ENCODE measurements around the gene HDX. TPM values are rescaled to one million over a fixed set of nuclear protein-coding genes. Genes with fewer than 3 reads are reported as not detected.

Gene HDX
- total RNA-seq, 5 donors from 2014 or later (not counting 1 experiment from before 2014, with no cell fraction given): 0.18 to 2.2 (median 1.2) TPM

GRCh38 chrX:84477114-84477513 is 25.1 kb downstream of the HDX start:
- H3K36me3 Mint-ChIP-seq: no peaks in the 10 kb centered on the region
- no peak overlapping the region for H3K27ac Mint-ChIP-seq
- H3K27ac ChIP-seq (ENCODE audit: low read length): no peak overlapping the region
- no peaks in the 10 kb centered on the region for H3K9me3 ChIP-seq
- no peaks in the 10 kb centered on the region for H3K4me1 Mint-ChIP-seq
- H3K9me3 Mint-ChIP-seq: peaks cover 0 to 3% (median 2%) of the 10 kb centered on the region in 3 donors
- ChIA-PET POLR2A (interaction anchor here in 1 of 2 donors (0.7 kb wide), 1 partner anchor 55 kb away, joined by 9 read pairs; no protein-coding TSS in a partner anchor), CTCF (no interaction called here)
- H3K27me3 Mint-ChIP-seq: peaks cover 0 to 3% of the 10 kb centered on the region in 2 donors
- H3K36me3 ChIP-seq (ENCODE audit: control insufficient read depth in 2 of 2, extremely low read depth in 1 of 2, insufficient read depth in 1 of 2, low read length in 1 of 2): no peaks in the 10 kb centered on the region
- H3K4me1 ChIP-seq (ENCODE audit: control insufficient read depth in 1 of 2, extremely low read depth in 1 of 2, insufficient read depth in 2 of 2, low read length in 2 of 2): no peaks in the 10 kb centered on the region
- H3K4me3 Mint-ChIP-seq: no peak overlapping the region
- H3K27me3 ChIP-seq (replicated peaks in 1 of 2; ENCODE audit: control insufficient read depth in 2 of 2, extremely low read depth in 1 of 2, insufficient read depth in 2 of 2, low read length in 1 of 2): no peaks in the 10 kb centered on the region
- no peak for DNase-seq
- ATAC-seq (replicated peaks in 1 of 4): no peak
- no peak overlapping the region for H3K4me3 ChIP-seq (ENCODE audit: control insufficient read depth in 1 of 2, extremely low read depth in 1 of 2, low read length in 1 of 2)

- CTCF ChIA-PET: no interaction called here
- no peaks in the 10 kb centered on the region for H3K9me3 Mint-ChIP-seq
- H3K4me1 Mint-ChIP-seq: no peaks in the 10 kb centered on the region
- Histone ChIP-seq H3K36me3 (ENCODE audit: control insufficient read depth in 2 of 2, extremely low read depth in 1 of 2, insufficient read depth in 1 of 2, low read length in 1 of 2) (no peaks in the 10 kb centered on the region), H3K4me1 (ENCODE audit: control insufficient read depth in 1 of 2, extremely low read depth in 1 of 2, insufficient read depth in 2 of 2, low read length in 2 of 2) (no peaks in the 10 kb centered on the region), H3K27me3 (replicated peaks in 1 of 2; ENCODE audit: control insufficient read depth in 2 of 2, extremely low read depth in 1 of 2, insufficient read depth in 2 of 2, low read length in 1 of 2) (no peaks in the 10 kb centered on the region), H3K27ac (ENCODE audit: low read length) (no peak overlapping the region), H3K9me3 (no peaks in the 10 kb centered on the region), H3K4me3 (ENCODE audit: control insufficient read depth in 1 of 2, extremely low read depth in 1 of 2, low read length in 1 of 2) (no peak overlapping the region)
- H3K27ac Mint-ChIP-seq: no peak overlapping the region
- H3K27me3 Mint-ChIP-seq: peaks cover 0 to 3% of the 10 kb centered on the region in 2 donors
- no CpG with 5 or more reads among the region's 2 CpGs for WGBS (ENCODE audit: insufficient coverage)
- H3K36me3 Mint-ChIP-seq: no peaks in the 10 kb centered on the region
- DNase-seq (no peak), ATAC-seq (replicated peaks in 1 of 4) (no peak)
- POLR2A ChIA-PET: no interaction called here
- no peak overlapping the region for H3K4me3 Mint-ChIP-seq
Measured at GRCh38 chrX:84475596-84475995, 26.7 kb downstream of the HDX start.

- H3K27me3 Mint-ChIP-seq: peaks cover 0 to 3% of the 10 kb centered on the region in 2 donors
- Histone ChIP-seq H3K36me3 (ENCODE audit: control insufficient read depth in 2 of 2, extremely low read depth in 1 of 2, insufficient read depth in 1 of 2, low read length in 1 of 2) (no peaks in the 10 kb centered on the region), H3K4me1 (ENCODE audit: control insufficient read depth in 1 of 2, extremely low read depth in 1 of 2, insufficient read depth in 2 of 2, low read length in 2 of 2) (no peaks in the 10 kb centered on the region), H3K27ac (ENCODE audit: low read length) (no peak overlapping the region), H3K9me3 (no peaks in the 10 kb centered on the region), H3K4me3 (ENCODE audit: control insufficient read depth in 1 of 2, extremely low read depth in 1 of 2, low read length in 1 of 2) (no peak overlapping the region), H3K27me3 (replicated peaks in 1 of 2; ENCODE audit: control insufficient read depth in 2 of 2, extremely low read depth in 1 of 2, insufficient read depth in 2 of 2, low read length in 1 of 2) (no peaks in the 10 kb centered on the region)
- no peak overlapping the region for H3K4me3 Mint-ChIP-seq
- H3K4me1 Mint-ChIP-seq: no peaks in the 10 kb centered on the region
- no peaks in the 10 kb centered on the region for H3K9me3 Mint-ChIP-seq
- no peak for DNase-seq
- no peaks in the 10 kb centered on the region for H3K36me3 Mint-ChIP-seq
- POLR2A ChIA-PET: no interaction called here
- CTCF ChIA-PET: no interaction called here
- no peak for ATAC-seq (replicated peaks in 1 of 4)
- no peak overlapping the region for H3K27ac Mint-ChIP-seq
- no CpG with 5 or more reads among the region's 2 CpGs for WGBS (ENCODE audit: insufficient coverage)
Measured at GRCh38 chrX:84475101-84475500, 27.2 kb downstream of the HDX start.

- Mint-ChIP-seq H3K27ac (no peak overlapping the region), H3K36me3 (peaks cover 5% of the 10 kb centered on the region), H3K4me3 (no peak overlapping the region), H3K9me3 (peaks cover 0 to 3% (median 0%) of the 10 kb centered on the region in 3 donors), H3K27me3 (peaks cover 0 to 3% of the 10 kb centered on the region in 2 donors), H3K4me1 (no peaks in the 10 kb centered on the region)
- H3K9me3 ChIP-seq: no peaks in the 10 kb centered on the region
- DNase-seq: no peak
- CTCF ChIA-PET: no interaction called here
- no peaks in the 10 kb centered on the region for H3K27me3 ChIP-seq (replicated peaks in 1 of 2; ENCODE audit: control insufficient read depth in 2 of 2, extremely low read depth in 1 of 2, insufficient read depth in 2 of 2, low read length in 1 of 2)
- no peak overlapping the region for H3K27ac ChIP-seq (ENCODE audit: low read length)
- no peak for ATAC-seq (replicated peaks in 1 of 4)
- no peaks in the 10 kb centered on the region for H3K4me1 ChIP-seq (ENCODE audit: control insufficient read depth in 1 of 2, extremely low read depth in 1 of 2, insufficient read depth in 2 of 2, low read length in 2 of 2)
- no CpG with 5 or more reads among the region's 3 CpGs for WGBS (ENCODE audit: insufficient coverage)
- POLR2A ChIA-PET: no interaction called here
- no peak overlapping the region for H3K4me3 ChIP-seq (ENCODE audit: control insufficient read depth in 1 of 2, extremely low read depth in 1 of 2, low read length in 1 of 2)
- no peaks in the 10 kb centered on the region for H3K36me3 ChIP-seq (ENCODE audit: control insufficient read depth in 2 of 2, extremely low read depth in 1 of 2, insufficient read depth in 1 of 2, low read length in 1 of 2)
Measured at GRCh38 chrX:84469226-84469625, 33.0 kb downstream of the HDX start.

- Mint-ChIP-seq H3K36me3 (peaks cover 5% of the 10 kb centered on the region), H3K4me3 (no peak overlapping the region), H3K27me3 (peaks cover 0 to 3% of the 10 kb centered on the region in 2 donors), H3K27ac (no peak overlapping the region), H3K4me1 (no peaks in the 10 kb centered on the region), H3K9me3 (peaks cover 0 to 3% (median 0%) of the 10 kb centered on the region in 3 donors)
- no peak overlapping the region for H3K4me3 ChIP-seq (ENCODE audit: control insufficient read depth in 1 of 2, extremely low read depth in 1 of 2, low read length in 1 of 2)
- no peak for DNase-seq
- ATAC-seq (replicated peaks in 1 of 4): no peak
- no peaks in the 10 kb centered on the region for H3K27me3 ChIP-seq (replicated peaks in 1 of 2; ENCODE audit: control insufficient read depth in 2 of 2, extremely low read depth in 1 of 2, insufficient read depth in 2 of 2, low read length in 1 of 2)
- ChIA-PET CTCF (interaction anchor here in 1 of 2 donors (0.7 kb wide), 1 partner anchor 25 kb away, joined by 3 read pairs; no protein-coding TSS in a partner anchor), POLR2A (interaction anchor here in 1 of 2 donors (0.5 kb wide), 1 partner anchor 530 kb away, joined by 3 read pairs; no protein-coding TSS in a partner anchor)
- no peak overlapping the region for H3K27ac ChIP-seq (ENCODE audit: low read length)
- no CpG with 5 or more reads among the region's 1 CpG for WGBS (ENCODE audit: insufficient coverage)
- no peaks in the 10 kb centered on the region for H3K36me3 ChIP-seq (ENCODE audit: control insufficient read depth in 2 of 2, extremely low read depth in 1 of 2, insufficient read depth in 1 of 2, low read length in 1 of 2)
- H3K4me1 ChIP-seq (ENCODE audit: control insufficient read depth in 1 of 2, extremely low read depth in 1 of 2, insufficient read depth in 2 of 2, low read length in 2 of 2): no peaks in the 10 kb centered on the region
- peaks cover 2% of the 10 kb centered on the region for H3K9me3 ChIP-seq
Measured at GRCh38 chrX:84467898-84468297, 34.4 kb downstream of the HDX start.

GRCh38 chrX:84453351-84454246 is 48.7 kb downstream of the HDX start:
- no peak for ATAC-seq (replicated peaks in 1 of 4)
- no peak for DNase-seq
- no peak overlapping the region for H3K4me3 Mint-ChIP-seq
- H3K27ac Mint-ChIP-seq: no peak overlapping the region
- Histone ChIP-seq H3K4me1 (ENCODE audit: control insufficient read depth in 1 of 2, extremely low read depth in 1 of 2, insufficient read depth in 2 of 2, low read length in 2 of 2) (no peaks in the 10 kb centered on the region), H3K27me3 (replicated peaks in 1 of 2; ENCODE audit: control insufficient read depth in 2 of 2, extremely low read depth in 1 of 2, insufficient read depth in 2 of 2, low read length in 1 of 2) (no peaks in the 10 kb centered on the region), H3K4me3 (ENCODE audit: control insufficient read depth in 1 of 2, extremely low read depth in 1 of 2, low read length in 1 of 2) (no peak overlapping the region), H3K27ac (ENCODE audit: low read length) (no peak overlapping the region), H3K36me3 (ENCODE audit: control insufficient read depth in 2 of 2, extremely low read depth in 1 of 2, insufficient read depth in 1 of 2, low read length in 1 of 2) (no peaks in the 10 kb centered on the region), H3K9me3 (no peaks in the 10 kb centered on the region)
- WGBS (ENCODE audit: insufficient coverage): no CpG with 5 or more reads among the region's 2 CpGs
- peaks cover 0 to 3% of the 10 kb centered on the region in 2 donors for H3K27me3 Mint-ChIP-seq
- no peaks in the 10 kb centered on the region for H3K4me1 Mint-ChIP-seq
- peaks cover 4 to 8% (median 8%) of the 10 kb centered on the region in 3 donors for H3K9me3 Mint-ChIP-seq
- H3K36me3 Mint-ChIP-seq: no peaks in the 10 kb centered on the region
- POLR2A ChIA-PET: interaction anchor here in 1 of 2 donors (0.5 kb wide), 1 partner anchor 37 kb away, joined by 3 read pairs; no protein-coding TSS in a partner anchor
- CTCF ChIA-PET: no interaction called here
